Colonic mucosa (tissue), 4 donors: ENCODE measurements around the gene PTPRM. TPM values are rescaled to one million over a fixed set of nuclear protein-coding genes. Genes with fewer than 3 reads are reported as not detected.

ENCODE experiments used
- DNase-seq: peaks from one replicate; pipeline ENCODE4 v3.0.0-alpha.2; 2020
- H3K27ac ChIP-seq: fragments of 200-600 bp; one replicate; pipeline ENCODE4 v1.8.0; 2021
- H3K27me3 ChIP-seq: fragments of 200-600 bp; one replicate; pipeline ENCODE4 v1.8.0; 2021
- H3K36me3 ChIP-seq: fragments of 200-600 bp; one replicate; pipeline ENCODE4 v1.8.0; 2021
- H3K4me1 ChIP-seq: fragments of 200-600 bp; one replicate; pipeline ENCODE4 v1.8.0; 2021; ENCODE audit warnings: mild to moderate bottlenecking
- H3K4me3 ChIP-seq: fragments of 200-600 bp; one replicate; pipeline ENCODE4 v1.8.0; 2021
- H3K9ac ChIP-seq, 2 donors: one replicate each; pipeline ENCODE4 v1.7.0; 2013; ENCODE audit warnings: control low read depth in 2 of 2, low read depth in 2 of 2, low read length in 2 of 2
- H3K9me3 ChIP-seq: fragments of 200-600 bp; one replicate; pipeline ENCODE4 v1.8.0; 2021
- CTCF ChIP-seq: fragments of 200-600 bp; IDR thresholded peaks from one replicate; pipeline ENCODE4 v1.8.0; 2022; ENCODE audit warnings: antibody characterized with exemption, mild to moderate bottlenecking
- intact Hi-C: fragments of 100-400 bp; cut with DNase I; formaldehyde crosslinking; loops from one replicate; pipeline ENCODE4 v1.14.1; 2022
- total RNA-seq, 2 donors: library from RNA; stranded (reverse); fragmentation: NEBNext Ultra II Directional in 1 of 2; extraction: Animal tissue kit (Norgen Biotek cat#: 25700) in 1 of 2; gene quantifications; one replicate each; pipeline ENCODE4 v1.2.1, GENCODE V29; 2021
- donor health status: healthy.
- donor health status: DM: no; HTN: no; CAD: no.
- donor health status: DM: no; HTN: no; CAD: no.

The PTPRM gene
- total RNA-seq, 2 donors from 2014 or later, result 8.1 to 13.9 TPM

DNA sequence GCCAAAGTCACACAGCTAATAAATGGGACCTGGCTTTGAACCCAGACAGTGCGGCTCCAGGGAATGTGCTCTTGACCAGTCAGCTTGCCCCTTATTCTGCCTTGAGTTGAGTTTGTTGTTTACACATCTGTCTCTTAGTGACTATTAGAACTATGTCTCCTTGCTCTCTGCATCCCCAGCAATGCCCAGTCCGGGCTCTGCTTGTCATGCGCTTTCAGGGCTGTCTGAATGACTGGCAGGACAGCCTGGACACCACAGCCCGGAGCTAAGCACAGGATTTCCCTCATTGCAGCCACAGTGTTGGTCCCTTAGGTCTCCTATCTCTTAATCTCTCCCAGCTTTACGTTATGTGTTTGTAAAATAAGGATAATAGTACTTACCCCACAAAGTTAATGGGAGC lies 795.7 kb downstream of the PTPRM start:
- H3K9ac ChIP-seq, result no peak overlapping the region

GRCh38 chr18:8364385-8364784 lies 797.3 kb downstream of the PTPRM start:
- Histone ChIP-seq H3K9me3 (no peaks in the 10 kb centered on the region), H3K36me3 (no peaks in the 10 kb centered on the region), H3K9ac (no peak overlapping the region), H3K27ac (no peak overlapping the region), H3K27me3 (no peaks in the 10 kb centered on the region), H3K4me1 (no peaks in the 10 kb centered on the region), H3K4me3 (no peak overlapping the region)
- intact Hi-C loops, result no loop called here
- no peak for TF ChIP-seq CTCF
- DNase-seq, result no peak

More for the DNA sequence above, 795.7 kb downstream of the PTPRM start:
- Histone ChIP-seq H3K4me1 (no peaks in the 10 kb centered on the region), H3K36me3 (no peaks in the 10 kb centered on the region), H3K27me3 (no peaks in the 10 kb centered on the region), H3K9me3 (no peaks in the 10 kb centered on the region), H3K27ac (no peak overlapping the region), H3K4me3 (no peak overlapping the region)
- no peak for TF ChIP-seq CTCF
- DNase-seq, result no peak
- intact Hi-C loops, result no loop called here

GRCh38 chr18:8365006-8365405 lies 797.9 kb downstream of the PTPRM start:
- intact Hi-C loops, result no loop called here
- Histone ChIP-seq H3K4me3 (no peak overlapping the region), H3K9ac (no peak overlapping the region), H3K36me3 (no peaks in the 10 kb centered on the region), H3K4me1 (no peaks in the 10 kb centered on the region), H3K27ac (no peak overlapping the region), H3K27me3 (no peaks in the 10 kb centered on the region), H3K9me3 (no peaks in the 10 kb centered on the region)
- TF ChIP-seq CTCF, result no peak
- no peak for DNase-seq

DNA sequence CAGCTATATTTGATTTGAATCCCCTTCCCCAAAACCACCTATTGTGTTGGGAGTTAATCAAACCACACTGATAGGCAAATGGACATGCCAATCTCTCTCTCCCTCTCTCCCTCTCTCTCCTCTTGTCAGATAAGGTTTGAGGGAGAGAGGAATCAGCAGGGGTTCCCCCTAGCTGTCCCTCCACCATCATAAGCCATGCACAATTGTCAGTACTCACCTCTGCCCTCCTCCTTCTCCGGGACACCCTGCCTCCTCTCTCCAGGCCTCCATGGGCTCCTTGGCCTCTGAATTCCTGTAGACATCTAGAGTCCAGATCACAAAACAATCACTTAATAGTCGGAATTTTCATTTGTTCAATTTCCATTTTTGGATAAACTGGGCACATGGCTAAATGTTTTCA lies 798.4 kb downstream of the PTPRM start:
- DNase-seq, result no peak
- Histone ChIP-seq H3K9ac (no peak overlapping the region), H3K27ac (no peak overlapping the region), H3K4me1 (no peaks in the 10 kb centered on the region), H3K27me3 (no peaks in the 10 kb centered on the region), H3K36me3 (no peaks in the 10 kb centered on the region), H3K4me3 (no peak overlapping the region), H3K9me3 (no peaks in the 10 kb centered on the region)
- TF ChIP-seq CTCF, result no peak
- intact Hi-C loops, result no loop called here

- Histone ChIP-seq H3K27ac (no peak overlapping the region), H3K36me3 (no peaks in the 10 kb centered on the region), H3K9ac (no peak overlapping the region), H3K9me3 (no peaks in the 10 kb centered on the region), H3K27me3 (no peaks in the 10 kb centered on the region), H3K4me3 (no peak overlapping the region), H3K4me1 (no peaks in the 10 kb centered on the region)
- no peak for TF ChIP-seq CTCF
- intact Hi-C loops, result no loop called here
- no peak for DNase-seq
Measured at GRCh38 chr18:8366070-8366469, 799.0 kb downstream of the PTPRM start.

DNA sequence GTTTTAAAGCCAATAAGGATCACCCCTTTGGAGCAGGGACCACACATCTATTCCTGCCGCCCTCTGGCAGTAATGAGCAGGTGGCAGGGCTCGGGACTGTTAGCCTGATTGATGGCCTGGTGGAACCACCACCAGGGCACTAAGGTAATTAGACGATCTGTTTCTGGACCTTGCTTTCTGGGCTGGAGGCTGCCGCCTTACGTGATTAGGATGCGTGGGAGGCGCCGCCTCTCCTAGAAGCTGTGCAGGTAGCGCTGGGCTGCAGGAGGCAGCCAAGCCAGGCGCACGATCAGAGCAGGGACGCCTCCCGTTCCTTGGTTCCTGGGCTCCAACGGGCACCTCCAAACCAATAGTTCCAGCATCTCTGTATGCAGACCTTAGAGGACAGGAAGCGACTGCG lies 799.5 kb downstream of the PTPRM start:
- intact Hi-C loops, result no loop called here
- Histone ChIP-seq H3K9me3 (no peaks in the 10 kb centered on the region), H3K27me3 (no peaks in the 10 kb centered on the region), H3K36me3 (no peaks in the 10 kb centered on the region), H3K9ac (no peak overlapping the region), H3K4me3 (no peak overlapping the region), H3K4me1 (no peaks in the 10 kb centered on the region), H3K27ac (no peak overlapping the region)
- no peak for DNase-seq
- TF ChIP-seq CTCF, result no peak
